GM10266 (cell line): ENCODE data around the gene CFAP73.
"Not testable (repeated sequence)": the region's sequence is repeated elsewhere in the genome, so short reads cannot be mapped to it uniquely, and the experiment has no call there.

Experiments
- DNase-seq: peaks from one replicate; pipeline ENCODE4 v3.0.0; 2012; ENCODE audit errors: extremely low spot score
- CTCF ChIP-seq: IDR thresholded peaks from 2 replicates; pipeline ENCODE4 v1.5.1; 2012; ENCODE audit warnings: mild to moderate bottlenecking, low read depth; ENCODE audit not compliant: control insufficient read depth, insufficient read depth; ENCODE audit errors: missing control alignments

Gene CFAP73

GRCh38 chr12:113200021-113200797, 50.7 kb downstream of the CFAP73 start:
- TF ChIP-seq CTCF: no peak
- DNase-seq: no peak

- no peak for DNase-seq
- TF ChIP-seq CTCF: no peak
Measured at GRCh38 chr12:113201187-113202177, 52.0 kb downstream of the CFAP73 start.

- TF ChIP-seq CTCF: no peak
- DNase-seq: no peak
Measured at GRCh38 chr12:113202300-113203075, 53.0 kb downstream of the CFAP73 start.

- no peak for DNase-seq
- no peak for TF ChIP-seq CTCF
Measured at GRCh38 chr12:113203852-113204760, 54.6 kb downstream of the CFAP73 start.

- DNase-seq: no peak
- no peak for TF ChIP-seq CTCF
Measured at GRCh38 chr12:113204804-113205203, 55.3 kb downstream of the CFAP73 start.

GRCh38 chr12:113206802-113207201, 57.3 kb downstream of the CFAP73 start:
- not testable (repeated sequence) for DNase-seq
